Measurements from ENCODE around the gene PPTC7. TPM values are rescaled to one million over a fixed set of nuclear protein-coding genes. Genes with fewer than 3 reads are reported as not detected.
"Not testable (repeated sequence)": the region's sequence is repeated elsewhere in the genome, so short reads cannot be mapped to it uniquely, and the experiment has no call there.

PPTC7 gene
- total and polyA plus RNA-seq, 12 donors, result 18.9 to 162 (median 76.3) TPM

DNA sequence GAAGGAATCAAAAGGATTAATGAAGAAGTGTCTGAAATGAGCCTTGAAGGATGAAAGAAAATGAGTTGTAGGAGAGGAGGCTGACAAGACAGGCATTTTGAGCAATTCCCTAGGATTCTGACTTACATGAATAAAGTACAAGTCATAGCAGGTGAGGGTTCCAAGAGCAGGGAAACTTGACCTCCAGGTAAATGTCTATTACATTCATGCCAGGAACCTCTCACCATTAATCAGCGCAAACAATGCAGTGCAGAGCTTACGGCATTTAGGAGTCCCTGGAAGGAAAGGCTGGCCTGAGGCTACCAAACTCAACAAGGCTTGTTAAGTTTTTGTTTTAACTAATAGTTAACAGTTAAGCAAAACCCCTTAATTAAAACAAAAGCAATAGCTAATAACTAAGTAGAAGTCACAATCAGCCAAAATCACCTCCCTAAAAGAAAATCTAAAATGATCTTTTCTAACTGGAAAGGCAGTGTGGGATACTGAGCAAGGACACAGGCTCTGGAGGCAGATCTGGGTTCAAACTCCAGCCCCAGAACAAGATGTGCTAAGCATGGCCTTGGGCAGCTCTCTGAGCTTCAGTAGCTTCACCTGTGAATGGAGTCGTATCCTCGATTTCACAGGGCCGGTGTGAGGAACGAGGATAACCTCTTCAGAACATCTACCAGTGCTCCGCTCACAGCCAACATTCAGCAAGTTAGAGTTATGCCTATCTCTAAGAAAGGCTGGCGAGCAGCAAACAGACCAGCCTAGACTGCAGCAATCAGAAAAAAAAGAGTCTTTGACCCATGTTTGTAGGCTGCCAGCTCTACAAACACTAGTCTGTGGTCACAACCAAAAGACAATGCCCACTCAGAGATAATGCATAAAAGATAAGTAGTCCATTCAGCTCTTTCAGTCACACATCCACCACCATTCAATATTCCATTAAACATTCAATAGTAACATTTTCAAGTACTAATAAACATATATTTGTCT, 16.9 kb downstream of the PPTC7 start:
- ATAC-seq (peak in 4 of 8 donors; percentile 22 to 48 (median 30)), DNase-seq (no peak)
- H3K9me3 ChIP-seq, result peaks cover 0 to 15% (median 0%) of the 10 kb centered on the region in 11 donors
- 58 to 64% methylated on average over 8 of the region's 8 CpGs for WGBS, 2 donors
- intact Hi-C loops (cut with DNase I), result no loop called here
- H3K27me3 ChIP-seq, result no peaks in the 10 kb centered on the region
- H3K27ac ChIP-seq, result peak overlapping the region in 9 of 10 donors; percentile 7 to 77 (median 57)
- H3K4me1 ChIP-seq, result peaks cover 4 to 67% (median 56%) of the 10 kb centered on the region in 9 donors
- no peaks in the 10 kb centered on the region for H3K36me3 ChIP-seq
- TF ChIP-seq CTCF (IDR thresholded peaks at IDR 0.05), result no peak
- no peak overlapping the region for H3K4me3 ChIP-seq

DNA sequence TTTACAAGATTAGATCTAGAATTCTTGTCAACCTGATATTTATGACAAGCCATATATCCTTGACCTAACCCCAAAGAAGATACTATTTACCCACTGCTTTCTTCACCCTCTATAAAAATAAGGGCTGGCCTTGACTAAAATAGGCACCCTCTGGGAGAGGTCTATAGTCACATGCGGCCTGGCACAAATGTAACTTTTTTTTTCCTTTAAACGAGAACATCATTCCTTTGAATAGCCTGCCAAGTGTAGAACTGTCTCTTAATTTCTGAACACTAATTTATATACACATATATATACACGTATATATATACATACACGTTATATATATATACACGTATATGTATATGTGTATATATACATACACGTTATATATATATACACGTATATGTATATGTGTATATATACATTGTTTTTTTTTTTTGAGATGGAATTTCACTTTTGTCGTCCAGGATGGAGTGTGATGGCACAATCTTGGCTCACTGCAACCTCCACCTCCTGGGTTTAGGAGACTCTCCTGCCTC, 18.6 kb downstream of the PPTC7 start:
- ATAC-seq (peak in 4 of 8 donors; percentile 21 to 66 (median 32)), DNase-seq (no peak)
- Histone ChIP-seq H3K4me1 (peaks cover 4 to 73% (median 63%) of the 10 kb centered on the region in 9 donors), H3K27ac (peak overlapping the region in 9 of 10 donors; percentile 34 to 77 (median 67)), H3K36me3 (no peaks in the 10 kb centered on the region), H3K4me3 (no peak overlapping the region), H3K27me3 (no peaks in the 10 kb centered on the region), H3K9me3 (peaks cover 0 to 6% (median 0%) of the 10 kb centered on the region in 11 donors)
- WGBS, 2 donors, result 50 to 60% methylated on average over 8 of the region's 8 CpGs
- intact Hi-C loops (cut with DNase I), result no loop called here
- no peak for TF ChIP-seq CTCF (IDR thresholded peaks at IDR 0.05)

DNA sequence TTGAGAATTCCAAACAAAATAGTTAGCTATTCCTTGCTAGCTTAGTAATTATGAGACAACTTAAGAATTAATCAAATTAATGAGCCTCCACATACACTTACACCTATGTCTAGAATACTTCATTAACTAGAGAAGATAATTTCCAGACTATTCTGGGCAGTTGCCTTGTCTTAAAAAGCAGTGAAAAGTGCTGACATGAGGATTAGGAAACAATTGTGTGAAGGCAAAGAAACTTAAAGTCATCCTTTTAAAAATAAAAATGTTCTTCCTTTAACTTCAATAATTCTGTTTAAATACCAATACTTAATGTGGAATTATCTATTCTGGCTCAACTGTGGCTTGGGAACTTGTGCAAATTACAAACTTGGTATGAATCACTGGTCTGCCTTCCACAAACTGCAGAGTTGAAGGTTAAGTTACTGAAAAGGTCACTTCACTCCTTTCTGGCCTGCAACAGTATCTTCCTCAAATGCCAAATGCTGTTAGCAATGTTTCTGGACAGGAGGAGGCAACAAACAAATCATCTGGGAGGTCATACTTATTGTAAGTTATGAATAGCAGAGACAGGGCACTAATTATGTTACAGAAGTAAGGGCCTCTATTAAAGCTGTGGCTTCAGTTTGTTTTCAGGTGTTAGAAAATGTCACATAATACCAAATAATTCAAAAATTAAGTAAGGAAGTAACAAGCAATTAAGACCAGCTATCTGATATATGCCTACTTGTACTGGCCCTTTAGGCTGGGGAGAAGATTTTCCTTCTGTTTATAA, 19.2 kb downstream of the PPTC7 start:
- intact Hi-C loops (cut with DNase I), result no loop called here
- Histone ChIP-seq H3K9me3 (no peaks in the 10 kb centered on the region), H3K27ac (peak overlapping the region; percentile 26 to 77 (median 66)), H3K4me1 (peaks cover 4 to 73% (median 62%) of the 10 kb centered on the region in 9 donors), H3K36me3 (no peaks in the 10 kb centered on the region), H3K4me3 (no peak overlapping the region), H3K27me3 (no peaks in the 10 kb centered on the region)
- no peak for TF ChIP-seq CTCF (IDR thresholded peaks at IDR 0.05)
- DNase-seq, result no peak
- ATAC-seq, result peak in 7 of 8 donors; percentile 12 to 79 (median 24)

DNA sequence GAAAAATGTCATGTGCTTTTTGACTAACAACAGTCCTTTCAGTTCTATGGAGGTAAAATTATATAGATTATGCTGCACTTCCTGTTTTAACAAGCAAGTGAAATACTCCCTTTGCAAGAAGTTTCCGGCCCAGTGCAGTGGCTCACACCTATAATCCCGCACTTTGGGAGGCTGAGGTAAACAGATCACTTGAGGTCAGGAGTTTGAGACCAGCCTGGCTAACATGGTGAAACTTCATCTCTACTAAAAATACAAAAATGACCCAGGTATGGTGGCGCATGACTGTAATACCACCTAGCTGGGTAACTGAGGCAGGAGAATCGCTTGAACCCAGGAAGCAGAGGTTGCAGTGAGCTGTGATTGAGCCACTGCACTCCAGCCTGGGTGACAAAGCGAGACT, 20.7 kb downstream of the PPTC7 start:
- H3K9me3 ChIP-seq; H3K36me3 ChIP-seq; intact Hi-C loops (cut with DNase I); DNase-seq; H3K4me3 ChIP-seq; H3K27me3 ChIP-seq; ATAC-seq: not testable (repeated sequence)
- H3K4me1 ChIP-seq, result peaks cover 4 to 80% (median 63%) of the 10 kb centered on the region in 9 donors
- H3K27ac ChIP-seq, result peak overlapping the region in 7 of 10 donors; percentile 8 to 77 (median 69)
- 79 to 82% methylated on average over 5 of the region's 5 CpGs for WGBS, 2 donors

Data from heart right ventricle (tissue), 16 donors.